ENCODE results near the gene OR4F16.
"Not testable (repeated sequence)": the region's sequence is repeated elsewhere in the genome, so short reads cannot be mapped to it uniquely, and the experiment has no call there.

The OR4F16 gene

GRCh38 chr1:686554-686953 is at the start of gene OR4F16:
Gene OR4F16 (minus strand): TSS chr1:686654. CDS start chr1:686654, 0 bp downstream.
- H3K4me1 Mint-ChIP-seq; DNase-seq; H3K36me3 Mint-ChIP-seq (ENCODE audit: low read depth); H3K27ac Mint-ChIP-seq; H3K4me3 Mint-ChIP-seq; H3K9me3 Mint-ChIP-seq; H3K27me3 Mint-ChIP-seq; ATAC-seq: not testable (repeated sequence)

GRCh38 chr1:733649-734048 is 47.2 kb upstream of the OR4F16 start:
- not testable (repeated sequence) for H3K4me1 Mint-ChIP-seq; H3K36me3 Mint-ChIP-seq (ENCODE audit: low read depth); ATAC-seq; H3K9me3 Mint-ChIP-seq; DNase-seq; H3K4me3 Mint-ChIP-seq; H3K27me3 Mint-ChIP-seq; H3K27ac Mint-ChIP-seq

GRCh38 chr1:727040-727439 is 40.6 kb upstream of the OR4F16 start:
- not testable (repeated sequence) for ATAC-seq; H3K27me3 Mint-ChIP-seq; H3K4me3 Mint-ChIP-seq; H3K36me3 Mint-ChIP-seq (ENCODE audit: low read depth); DNase-seq; H3K4me1 Mint-ChIP-seq; H3K27ac Mint-ChIP-seq; H3K9me3 Mint-ChIP-seq

Measured in activated naive CD8-positive, alpha-beta T cell treated with anti-CD3 and anti-CD28 coated beads, Interleukin-2, amount 50 U/mL, for 24 hours (primary cell).